Endodermal cell (in vitro differentiated cells): Measurements from ENCODE around the gene ARL15. TPM values are rescaled to one million over a fixed set of nuclear protein-coding genes. Genes with fewer than 3 reads are reported as not detected.

Experiments used
- DNase-seq: peaks from one replicate; pipeline ENCODE4 v3.0.0-alpha.2; 2017
- H3K27ac ChIP-seq: 2 replicates; pipeline ENCODE4 v1.5.1; 2013; ENCODE audit warnings: mild to moderate bottlenecking, low read depth, low read length, moderate library complexity
- H3K27me3 ChIP-seq: 2 replicates; pipeline ENCODE4 v1.6.1; 2013; ENCODE audit warnings: mild to moderate bottlenecking, low read length, moderate library complexity; ENCODE audit not compliant: insufficient read depth, control insufficient read depth, poor library complexity, severe bottlenecking
- H3K36me3 ChIP-seq: 2 replicates; pipeline ENCODE4 v1.7.0; 2013; ENCODE audit warnings: mild to moderate bottlenecking, low read length, moderate library complexity; ENCODE audit not compliant: control insufficient read depth, insufficient read depth
- H3K4me1 ChIP-seq: one replicate; pipeline ENCODE4 v1.7.0; 2013; ENCODE audit warnings: low read length; ENCODE audit not compliant: control insufficient read depth, insufficient read depth
- H3K4me3 ChIP-seq: 2 replicates; pipeline ENCODE4 v1.5.1; 2013; ENCODE audit warnings: mild to moderate bottlenecking, low read length, moderate library complexity
- H3K9ac ChIP-seq: 2 replicates; pipeline ENCODE4 v1.6.1; 2013; ENCODE audit warnings: mild to moderate bottlenecking, low read length, moderate library complexity; ENCODE audit not compliant: poor library complexity, severe bottlenecking; ENCODE audit errors: extremely low read depth
- H3K9me3 ChIP-seq: 2 replicates; pipeline ENCODE4 v1.6.1; 2013; ENCODE audit warnings: mild to moderate bottlenecking, low read length, moderate library complexity; ENCODE audit not compliant: control insufficient read depth
- H3K27ac Mint-ChIP-seq: 2 replicates; pipeline ENCODE4 v1.8.0; 2020; ENCODE audit warnings: mixed read lengths
- H3K27me3 Mint-ChIP-seq: 2 replicates; pipeline ENCODE4 v1.8.0; 2021; ENCODE audit warnings: mild to moderate bottlenecking, mixed read lengths; ENCODE audit not compliant: insufficient read depth
- H3K36me3 Mint-ChIP-seq: 2 replicates; pipeline ENCODE4 v1.8.0; 2020; ENCODE audit warnings: low read depth, mixed read lengths
- H3K4me1 Mint-ChIP-seq: 2 replicates; pipeline ENCODE4 v1.8.0; 2020; ENCODE audit warnings: mixed read lengths
- H3K4me3 Mint-ChIP-seq: 2 replicates; pipeline ENCODE4 v1.8.0; 2020; ENCODE audit warnings: mild to moderate bottlenecking, moderate library complexity, mixed read lengths
- H3K9me3 Mint-ChIP-seq: 2 replicates; pipeline ENCODE4 v1.8.0; 2020; ENCODE audit warnings: mild to moderate bottlenecking, mixed read lengths
- CTCF ChIP-seq: fragments of 200-600 bp; sonication (generic); conservative IDR thresholded peaks from 2 replicates; pipeline ENCODE4 v1.5.0; 2021; ENCODE audit warnings: antibody characterized with exemption, mild to moderate bottlenecking
- WGBS, 2 experiments: methylation state at CpG; one replicate each; pipeline versions ENCODE4 v1.1.5 to v1.1.7; 2013; ENCODE audit warnings: missing lambda C conversion rate in 2 of 2, mixed read lengths in 1 of 2; ENCODE audit not compliant: insufficient coverage in 1 of 2, insufficient read length in 1 of 2; 5-methylcytosine and 5-hydroxymethylcytosine counted together
- total RNA-seq, 2 donors: library from RNA; stranded (reverse); fragmentation: NEBNext Ultra II Directional in 1 of 2; extraction: Animal tissue kit (Norgen Biotek cat#: 25700) in 1 of 2; gene quantifications; 2 replicates in 1 of 2; 3 replicates in 1 of 2; pipeline ENCODE4 v1.2.1, GENCODE V29; 2021

The ARL15 gene
- total RNA-seq, 2 donors from 2014 or later, result 23.3 to 24.0 TPM

- no peaks in the 10 kb centered on the region for H3K27me3 ChIP-seq
- H3K4me3 ChIP-seq, result no peak overlapping the region
- no peak overlapping the region for H3K9ac ChIP-seq
- H3K36me3 Mint-ChIP-seq, result peaks cover 3% of the 10 kb centered on the region
- H3K9me3 ChIP-seq, result peaks cover 5% of the 10 kb centered on the region
- no peaks in the 10 kb centered on the region for H3K36me3 ChIP-seq
- peak overlapping the region; percentile 49 for H3K27ac ChIP-seq
- no peak for DNase-seq
- peak overlapping the region; percentile 77 for H3K27ac Mint-ChIP-seq
- peaks cover 18% of the 10 kb centered on the region for H3K4me1 ChIP-seq
- no peaks in the 10 kb centered on the region for H3K27me3 Mint-ChIP-seq
- 55 to 79% methylated on average over 3 to 5 of the region's 5 CpGs for WGBS, 2 experiments
- no peak overlapping the region for H3K4me3 Mint-ChIP-seq
- H3K4me1 Mint-ChIP-seq, result peaks cover 71% of the 10 kb centered on the region
- TF ChIP-seq CTCF, result no peak
- no peaks in the 10 kb centered on the region for H3K9me3 Mint-ChIP-seq
Measured at GRCh38 chr5:54021431-54022164, 288.8 kb downstream of the ARL15 start.

GRCh38 chr5:54018438-54018837 is 291.9 kb downstream of the ARL15 start:
- peaks cover 17% of the 10 kb centered on the region for H3K9me3 ChIP-seq
- Mint-ChIP-seq H3K36me3 (peaks cover 17% of the 10 kb centered on the region), H3K27ac (peak overlapping the region; percentile 57), H3K27me3 (no peaks in the 10 kb centered on the region), H3K9me3 (peaks cover 17% of the 10 kb centered on the region), H3K4me1 (peaks cover 65% of the 10 kb centered on the region), H3K4me3 (peak overlapping the region; percentile 27)
- H3K4me1 ChIP-seq, result peaks cover 10% of the 10 kb centered on the region
- H3K4me3 ChIP-seq, result peak overlapping the region; percentile 55
- WGBS, 2 experiments, result 4 to 17% methylated on average over 2 to 3 of the region's 3 CpGs
- peak; percentile 74 for DNase-seq
- peak overlapping the region; percentile 52 for H3K27ac ChIP-seq
- no peak for TF ChIP-seq CTCF
- no peak overlapping the region for H3K9ac ChIP-seq
- H3K27me3 ChIP-seq, result no peaks in the 10 kb centered on the region
- H3K36me3 ChIP-seq, result no peaks in the 10 kb centered on the region

GRCh38 chr5:54017580-54017979 is 292.8 kb downstream of the ARL15 start:
- H3K4me1 Mint-ChIP-seq, result peaks cover 57% of the 10 kb centered on the region

More at GRCh38 chr5:54017580-54017979, 292.8 kb downstream of the ARL15 start:
- Mint-ChIP-seq H3K27me3 (no peaks in the 10 kb centered on the region), H3K36me3 (peaks cover 22% of the 10 kb centered on the region), H3K9me3 (peaks cover 22% of the 10 kb centered on the region), H3K27ac (peak overlapping the region; percentile 71), H3K4me3 (peak overlapping the region; percentile 14)
- H3K36me3 ChIP-seq, result no peaks in the 10 kb centered on the region
- no peak overlapping the region for H3K4me3 ChIP-seq
- H3K27me3 ChIP-seq, result no peaks in the 10 kb centered on the region
- H3K4me1 ChIP-seq, result peaks cover 6% of the 10 kb centered on the region
- WGBS, 2 experiments, result 40% methylated on average over 2 of the region's 2 CpGs; no CpG with 5 or more reads in 1 of the 2 experiments
- peaks cover 24% of the 10 kb centered on the region for H3K9me3 ChIP-seq
- H3K9ac ChIP-seq, result no peak overlapping the region
- peak overlapping the region; percentile 52 for H3K27ac ChIP-seq
- no peak for TF ChIP-seq CTCF
- no peak for DNase-seq
